ENCODE data around the gene FEM1C. TPM values are rescaled to one million over a fixed set of nuclear protein-coding genes. Genes with fewer than 3 reads are reported as not detected.

Gene FEM1C
- total RNA-seq, 1 donor: 17.4 TPM

GRCh38 chr5:115579747-115580173 is 35.2 kb upstream of the FEM1C start:
- Histone ChIP-seq H4K20me1 (ENCODE audit: insufficient read depth, low read length) (no peaks in the 10 kb centered on the region), H3K4me2 (ENCODE audit: insufficient read depth, low read length) (no peak overlapping the region), H3K36me3 (ENCODE audit: insufficient read depth, low read length) (peaks cover 8% of the 10 kb centered on the region), H3K4me1 (ENCODE audit: insufficient read depth, low read length) (peaks cover 45% of the 10 kb centered on the region), H3K27me3 (ENCODE audit: insufficient read depth, low read length) (no peaks in the 10 kb centered on the region), H3K27ac (ENCODE audit: low read depth, low read length) (peak overlapping the region; percentile 40), H3K4me3 (ENCODE audit: insufficient read depth, low read length) (no peak overlapping the region), H3K79me2 (ENCODE audit: insufficient read depth, low read length) (peaks cover 54% of the 10 kb centered on the region), H2AFZ (ENCODE audit: low read length) (no peak overlapping the region), H3K9me3 (ENCODE audit: low read depth, low read length) (no peaks in the 10 kb centered on the region)
- TF ChIP-seq CTCF (IDR thresholded peaks at IDR 0.05; ENCODE audit: extremely low read depth, low read depth, low read length): no peak
- DNase-seq (ENCODE audit: insufficient read length, low spot score, missing footprints): no peak

- Histone ChIP-seq H3K4me2 (ENCODE audit: insufficient read depth, low read length) (no peak overlapping the region), H4K20me1 (ENCODE audit: insufficient read depth, low read length) (no peaks in the 10 kb centered on the region), H3K4me1 (ENCODE audit: insufficient read depth, low read length) (peaks cover 44% of the 10 kb centered on the region), H3K36me3 (ENCODE audit: insufficient read depth, low read length) (peaks cover 8% of the 10 kb centered on the region), H2AFZ (ENCODE audit: low read length) (no peak overlapping the region), H3K79me2 (ENCODE audit: insufficient read depth, low read length) (peaks cover 49% of the 10 kb centered on the region), H3K27ac (ENCODE audit: low read depth, low read length) (peak overlapping the region; percentile 40), H3K9me3 (ENCODE audit: low read depth, low read length) (no peaks in the 10 kb centered on the region), H3K4me3 (ENCODE audit: insufficient read depth, low read length) (no peak overlapping the region), H3K27me3 (ENCODE audit: insufficient read depth, low read length) (no peaks in the 10 kb centered on the region)
- DNase-seq (ENCODE audit: insufficient read length, low spot score, missing footprints): no peak
- no peak for TF ChIP-seq CTCF (IDR thresholded peaks at IDR 0.05; ENCODE audit: extremely low read depth, low read depth, low read length)
Observed at GRCh38 chr5:115579216-115579615, 34.6 kb upstream of the FEM1C start.

GRCh38 chr5:115578657-115579056 is 34.1 kb upstream of the FEM1C start:
- Histone ChIP-seq H3K9me3 (ENCODE audit: low read depth, low read length) (no peaks in the 10 kb centered on the region), H3K4me1 (ENCODE audit: insufficient read depth, low read length) (peaks cover 40% of the 10 kb centered on the region), H3K4me3 (ENCODE audit: insufficient read depth, low read length) (no peak overlapping the region), H3K27me3 (ENCODE audit: insufficient read depth, low read length) (no peaks in the 10 kb centered on the region), H3K79me2 (ENCODE audit: insufficient read depth, low read length) (peaks cover 45% of the 10 kb centered on the region), H3K36me3 (ENCODE audit: insufficient read depth, low read length) (peaks cover 8% of the 10 kb centered on the region), H2AFZ (ENCODE audit: low read length) (no peak overlapping the region), H4K20me1 (ENCODE audit: insufficient read depth, low read length) (no peaks in the 10 kb centered on the region), H3K27ac (ENCODE audit: low read depth, low read length) (no peak overlapping the region), H3K4me2 (ENCODE audit: insufficient read depth, low read length) (no peak overlapping the region)
- DNase-seq (ENCODE audit: insufficient read length, low spot score, missing footprints): no peak
- TF ChIP-seq CTCF (IDR thresholded peaks at IDR 0.05; ENCODE audit: extremely low read depth, low read depth, low read length): no peak

GRCh38 chr5:115577741-115578140 is 33.2 kb upstream of the FEM1C start:
- no peak for DNase-seq (ENCODE audit: insufficient read length, low spot score, missing footprints)
- Histone ChIP-seq H3K4me2 (ENCODE audit: insufficient read depth, low read length) (no peak overlapping the region), H3K4me1 (ENCODE audit: insufficient read depth, low read length) (peaks cover 37% of the 10 kb centered on the region), H3K4me3 (ENCODE audit: insufficient read depth, low read length) (no peak overlapping the region), H3K9me3 (ENCODE audit: low read depth, low read length) (no peaks in the 10 kb centered on the region), H2AFZ (ENCODE audit: low read length) (no peak overlapping the region), H3K27me3 (ENCODE audit: insufficient read depth, low read length) (no peaks in the 10 kb centered on the region), H3K27ac (ENCODE audit: low read depth, low read length) (no peak overlapping the region), H3K79me2 (ENCODE audit: insufficient read depth, low read length) (peaks cover 39% of the 10 kb centered on the region), H4K20me1 (ENCODE audit: insufficient read depth, low read length) (no peaks in the 10 kb centered on the region), H3K36me3 (ENCODE audit: insufficient read depth, low read length) (peaks cover 8% of the 10 kb centered on the region)
- no peak for TF ChIP-seq CTCF (IDR thresholded peaks at IDR 0.05; ENCODE audit: extremely low read depth, low read depth, low read length)

Data from osteoblast (primary cell).